GM21619 (cell line): ENCODE data around the gene CLEC3A.
"Not testable (repeated sequence)": the region's sequence is repeated elsewhere in the genome, so short reads cannot be mapped to it uniquely, and the experiment has no call there.

Experiments used
- ATAC-seq: cut with Tn5 transposase; IDR thresholded peaks from one replicate; pipeline ENCODE4 v1.9.1; 2021; ENCODE audit not compliant: unreplicated experiment

CLEC3A gene

GRCh38 chr16:78028018-78028417, 5.7 kb downstream of the CLEC3A start:
- no peak for ATAC-seq

GRCh38 chr16:78034530-78034929, 12.2 kb downstream of the CLEC3A start:
- no peak for ATAC-seq

- no peak for ATAC-seq
Measured at GRCh38 chr16:78035012-78035411, 12.7 kb downstream of the CLEC3A start.

- ATAC-seq: no peak
Measured at GRCh38 chr16:78040396-78040795, 18.0 kb downstream of the CLEC3A start.

GRCh38 chr16:78045865-78046581, 23.7 kb downstream of the CLEC3A start:
- ATAC-seq: no peak

GRCh38 chr16:78048319-78048718, 26.0 kb downstream of the CLEC3A start:
- no peak for ATAC-seq

GRCh38 chr16:78050734-78051400, 28.5 kb downstream of the CLEC3A start:
- no peak for ATAC-seq

- ATAC-seq: no peak
Measured at GRCh38 chr16:78057803-78058564, 35.6 kb downstream of the CLEC3A start.

GRCh38 chr16:78059806-78060205, 37.5 kb downstream of the CLEC3A start:
- ATAC-seq: not testable (repeated sequence)

GRCh38 chr16:78060295-78060694, 37.9 kb downstream of the CLEC3A start:
- ATAC-seq: no peak

GRCh38 chr16:78060809-78061208, 38.5 kb downstream of the CLEC3A start:
- no peak for ATAC-seq

- ATAC-seq: no peak
Measured at GRCh38 chr16:78065319-78065718, 43.0 kb downstream of the CLEC3A start.

GRCh38 chr16:78069913-78070312, 47.6 kb downstream of the CLEC3A start:
- no peak for ATAC-seq

- ATAC-seq: no peak
Measured at GRCh38 chr16:78072275-78072674, 49.9 kb downstream of the CLEC3A start.

- no peak for ATAC-seq
Measured at GRCh38 chr16:78075800-78076199, 53.5 kb downstream of the CLEC3A start.

- ATAC-seq: no peak
Measured at GRCh38 chr16:78081341-78081740, 59.0 kb downstream of the CLEC3A start.
